ENCODE results near the gene DSEL. TPM values are rescaled to one million over a fixed set of nuclear protein-coding genes. Genes with fewer than 3 reads are reported as not detected.

Gene DSEL
- polyA plus RNA-seq, 3 donors, result 0.03 to 0.05 TPM; not detected in 1

DNA sequence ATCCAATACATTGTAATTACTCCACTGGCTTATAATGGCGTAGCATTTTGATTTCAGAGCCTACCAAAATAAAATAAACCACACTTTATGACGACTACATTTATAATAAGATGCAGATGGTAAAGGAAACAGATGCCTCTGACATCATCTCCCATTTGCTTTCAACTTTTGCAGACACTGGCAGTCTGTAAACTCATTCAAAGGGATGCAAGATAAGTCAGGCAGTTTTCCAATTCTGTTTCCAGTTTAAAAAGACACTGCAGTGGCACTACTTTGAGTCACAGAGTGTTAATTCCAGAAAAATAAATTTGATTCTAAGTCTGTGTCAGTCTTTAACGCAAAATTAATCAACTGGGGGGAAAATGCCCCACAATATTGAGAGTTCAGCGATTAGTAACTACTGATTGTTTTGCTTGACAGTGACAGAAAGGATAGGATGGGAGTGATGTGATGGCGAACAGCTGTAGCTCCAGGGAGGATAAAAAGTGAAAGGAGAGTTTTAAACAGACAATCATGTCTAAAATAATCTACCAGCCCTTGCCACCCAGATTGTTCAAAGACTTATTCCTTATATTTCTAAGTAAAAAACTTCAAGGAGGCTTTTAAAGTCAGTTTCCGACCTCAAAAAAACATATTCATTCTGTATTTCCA lies 6.7 kb downstream of the DSEL start:
- H3K4me1 Mint-ChIP-seq, result no peaks in the 10 kb centered on the region
- H3K27me3 Mint-ChIP-seq (ENCODE audit: low read depth in 3 of 3), result peaks cover 5 to 11% (median 8%) of the 10 kb centered on the region in 3 donors
- Histone ChIP-seq H3K4me3 (replicated peaks in 1 of 3; ENCODE audit: low read depth in 2 of 3, low read length in 3 of 3) (no peak overlapping the region), H3K36me3 (replicated peaks in 1 of 2; ENCODE audit: control insufficient read depth in 1 of 2, insufficient read depth in 2 of 2, low read length in 2 of 2) (no peaks in the 10 kb centered on the region), H3K4me2 (replicated peaks; ENCODE audit: extremely low read depth, low read length, poor library complexity, severe bottlenecking) (no peak overlapping the region), H3K9ac (ENCODE audit: insufficient read depth, low read length, poor library complexity, severe bottlenecking) (no peak overlapping the region), H3K27me3 (ENCODE audit: control insufficient read depth in 2 of 2, insufficient read depth in 2 of 2, low read length in 2 of 2) (peaks cover 12 to 16% of the 10 kb centered on the region in 2 donors), H4K20me1 (ENCODE audit: insufficient read depth, low read length) (no peaks in the 10 kb centered on the region), H3K4me1 (ENCODE audit: control insufficient read depth in 1 of 2, insufficient read depth in 2 of 2, low read length in 2 of 2) (no peaks in the 10 kb centered on the region), H3K79me2 (ENCODE audit: insufficient read depth, low read length) (no peaks in the 10 kb centered on the region), H2AFZ (ENCODE audit: insufficient read depth, low read depth, low read length, poor library complexity, severe bottlenecking) (no peak overlapping the region), H3K27ac (ENCODE audit: low read depth in 1 of 2, low read length in 2 of 2) (no peak overlapping the region), H3K9me3 (replicated peaks in 1 of 2; ENCODE audit: control insufficient read depth in 1 of 2, insufficient read depth in 1 of 2, low read length in 2 of 2) (no peaks in the 10 kb centered on the region)
- WGBS (ENCODE audit: insufficient coverage), result 78% methylated on average over 2 of the region's 6 CpGs
- H3K27ac Mint-ChIP-seq, result no peak overlapping the region
- intact Hi-C loops (cut with micrococcal nuclease), result no loop called here
- TF ChIP-seq, protein P1, sequence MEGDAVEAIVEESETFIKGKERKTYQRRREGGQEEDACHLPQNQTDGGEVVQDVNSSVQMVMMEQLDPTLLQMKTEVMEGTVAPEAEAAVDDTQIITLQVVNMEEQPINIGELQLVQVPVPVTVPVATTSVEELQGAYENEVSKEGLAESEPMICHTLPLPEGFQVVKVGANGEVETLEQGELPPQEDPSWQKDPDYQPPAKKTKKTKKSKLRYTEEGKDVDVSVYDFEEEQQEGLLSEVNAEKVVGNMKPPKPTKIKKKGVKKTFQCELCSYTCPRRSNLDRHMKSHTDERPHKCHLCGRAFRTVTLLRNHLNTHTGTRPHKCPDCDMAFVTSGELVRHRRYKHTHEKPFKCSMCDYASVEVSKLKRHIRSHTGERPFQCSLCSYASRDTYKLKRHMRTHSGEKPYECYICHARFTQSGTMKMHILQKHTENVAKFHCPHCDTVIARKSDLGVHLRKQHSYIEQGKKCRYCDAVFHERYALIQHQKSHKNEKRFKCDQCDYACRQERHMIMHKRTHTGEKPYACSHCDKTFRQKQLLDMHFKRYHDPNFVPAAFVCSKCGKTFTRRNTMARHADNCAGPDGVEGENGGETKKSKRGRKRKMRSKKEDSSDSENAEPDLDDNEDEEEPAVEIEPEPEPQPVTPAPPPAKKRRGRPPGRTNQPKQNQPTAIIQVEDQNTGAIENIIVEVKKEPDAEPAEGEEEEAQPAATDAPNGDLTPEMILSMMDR (IDR thresholded peaks at IDR 0.05), result no peak
- H3K4me3 Mint-ChIP-seq, result no peak overlapping the region
- H3K9me3 Mint-ChIP-seq, result peaks cover 0 to 6% (median 0%) of the 10 kb centered on the region in 7 donors
- no peak for DNase-seq
- no peaks in the 10 kb centered on the region for H3K36me3 Mint-ChIP-seq

DNA sequence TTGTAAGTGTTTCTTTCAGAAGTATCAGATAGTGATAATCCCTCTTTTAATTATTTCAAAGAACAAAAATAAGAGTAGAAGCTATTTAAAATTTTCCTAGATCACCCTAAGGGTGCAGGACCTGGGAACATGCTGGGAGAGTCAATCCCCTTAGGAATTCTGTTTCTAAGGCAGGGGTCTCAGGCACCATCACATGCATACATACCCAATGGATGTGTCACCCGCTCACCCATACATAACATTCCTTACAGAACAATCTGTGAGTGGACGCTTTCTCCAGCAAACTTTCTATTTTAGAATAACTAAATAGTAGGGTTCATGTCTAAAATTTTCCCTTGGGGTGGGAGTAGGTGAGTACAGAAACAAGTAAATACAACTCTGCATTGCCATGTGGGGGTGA lies 8.4 kb downstream of the DSEL start:
- H4K20me1 ChIP-seq (ENCODE audit: insufficient read depth, low read length), result no peaks in the 10 kb centered on the region
- intact Hi-C loops (cut with micrococcal nuclease), result no loop called here
- H3K4me2 ChIP-seq (replicated peaks; ENCODE audit: extremely low read depth, low read length, poor library complexity, severe bottlenecking), result no peak overlapping the region
- no peaks in the 10 kb centered on the region for H3K4me1 Mint-ChIP-seq
- H3K4me3 Mint-ChIP-seq, result no peak overlapping the region
- H2AFZ ChIP-seq (ENCODE audit: insufficient read depth, low read depth, low read length, poor library complexity, severe bottlenecking), result no peak overlapping the region
- no peaks in the 10 kb centered on the region for H3K36me3 ChIP-seq (replicated peaks in 1 of 2; ENCODE audit: control insufficient read depth in 1 of 2, insufficient read depth in 2 of 2, low read length in 2 of 2)
- no peak overlapping the region for H3K27ac ChIP-seq (ENCODE audit: low read depth in 1 of 2, low read length in 2 of 2)
- WGBS (ENCODE audit: insufficient coverage), result no CpG with 5 or more reads among the region's 2 CpGs
- no peaks in the 10 kb centered on the region for H3K4me1 ChIP-seq (ENCODE audit: control insufficient read depth in 1 of 2, insufficient read depth in 2 of 2, low read length in 2 of 2)
- H3K27me3 ChIP-seq (ENCODE audit: control insufficient read depth in 2 of 2, insufficient read depth in 2 of 2, low read length in 2 of 2), result peaks cover 0 to 4% of the 10 kb centered on the region in 2 donors
- H3K4me3 ChIP-seq (replicated peaks in 1 of 3; ENCODE audit: low read depth in 2 of 3, low read length in 3 of 3), result no peak overlapping the region
- DNase-seq, result no peak
- TF ChIP-seq, protein P1 (IDR thresholded peaks at IDR 0.05), result no peak
- no peaks in the 10 kb centered on the region for H3K79me2 ChIP-seq (ENCODE audit: insufficient read depth, low read length)
- H3K9ac ChIP-seq (ENCODE audit: insufficient read depth, low read length, poor library complexity, severe bottlenecking), result no peak overlapping the region
- H3K9me3 ChIP-seq (replicated peaks in 1 of 2; ENCODE audit: control insufficient read depth in 1 of 2, insufficient read depth in 1 of 2, low read length in 2 of 2), result no peaks in the 10 kb centered on the region
- no peak overlapping the region for H3K27ac Mint-ChIP-seq
- H3K36me3 Mint-ChIP-seq, result no peaks in the 10 kb centered on the region
- peaks cover 0 to 6% (median 0%) of the 10 kb centered on the region in 7 donors for H3K9me3 Mint-ChIP-seq
- H3K27me3 Mint-ChIP-seq (ENCODE audit: low read depth in 3 of 3), result peaks cover 0 to 5% (median 3%) of the 10 kb centered on the region in 3 donors
